Hepatocyte (in vitro differentiated cells): ENCODE measurements around the gene FSHR. TPM values are rescaled to one million over a fixed set of nuclear protein-coding genes. Genes with fewer than 3 reads are reported as not detected.
A peak's percentile ranks its signal among the peaks of the same experiment; 100 is the strongest.

Experiments
- DNase-seq: peaks from one replicate; pipeline ENCODE4 v3.0.0-alpha.2; 2016; ENCODE audit warnings: low spot score
- H2AFZ ChIP-seq: fragments of 200-600 bp; sonication (generic); 2 replicates; pipeline ENCODE4 v1.6.0; 2016; ENCODE audit warnings: antibody characterized with exemption, mild to moderate bottlenecking
- H3K27ac ChIP-seq: fragments of 200-600 bp; sonication (generic); 2 replicates; pipeline ENCODE4 v1.5.1; 2016; ENCODE audit warnings: mild to moderate bottlenecking
- H3K27me3 ChIP-seq: fragments of 200-600 bp; sonication (generic); 2 replicates; pipeline ENCODE4 v1.6.1; 2016
- H3K36me3 ChIP-seq: fragments of 200-600 bp; sonication (generic); replicated peaks from 2 replicates; pipeline ENCODE4 v1.5.1; 2016; ENCODE audit warnings: low read depth; ENCODE audit not compliant: insufficient read depth
- H3K4me1 ChIP-seq: fragments of 200-600 bp; sonication (generic); 2 replicates; pipeline ENCODE4 v1.5.1; 2016; ENCODE audit warnings: mild to moderate bottlenecking, moderate library complexity; ENCODE audit not compliant: insufficient read depth
- H3K4me2 ChIP-seq: fragments of 200-600 bp; sonication (generic); 2 replicates; pipeline ENCODE4 v1.6.0; 2016
- H3K4me3 ChIP-seq: fragments of 200-600 bp; sonication (generic); 2 replicates; pipeline ENCODE4 v1.5.1; 2016; ENCODE audit warnings: mild to moderate bottlenecking
- H3K79me2 ChIP-seq: fragments of 200-600 bp; sonication (generic); 2 replicates; pipeline ENCODE4 v1.6.0; 2017; ENCODE audit warnings: mild to moderate bottlenecking
- H3K9me2 ChIP-seq: fragments of 200-600 bp; sonication (generic); replicated peaks from 2 replicates; pipeline ENCODE4 v1.6.0; 2017; ENCODE audit warnings: mild to moderate bottlenecking; ENCODE audit not compliant: insufficient read depth
- H3K9me3 ChIP-seq: fragments of 200-600 bp; sonication (generic); 2 replicates; pipeline ENCODE4 v1.5.1; 2016; ENCODE audit warnings: low read depth, mild to moderate bottlenecking
- H4K20me1 ChIP-seq: fragments of 200-600 bp; sonication (generic); 2 replicates; pipeline ENCODE4 v1.6.0; 2016; ENCODE audit warnings: mild to moderate bottlenecking; ENCODE audit not compliant: insufficient read depth, poor library complexity, severe bottlenecking
- CTCF ChIP-seq: fragments of 200-600 bp; sonication (generic); IDR thresholded peaks from 2 replicates; pipeline ENCODE4 v1.5.1; 2016; ENCODE audit warnings: antibody characterized with exemption, mild to moderate bottlenecking; ENCODE audit not compliant: poor library complexity
- EZH2 ChIP-seq: fragments of 200-600 bp; sonication (generic); IDR thresholded peaks from 2 replicates; pipeline ENCODE4 v1.6.1; 2016; ENCODE audit warnings: antibody characterized with exemption, mild to moderate bottlenecking, borderline replicate concordance
- EZH2phosphoT487 ChIP-seq: fragments of 200-600 bp; sonication (generic); IDR thresholded peaks from one replicate; pipeline ENCODE4 v1.6.1; 2018; ENCODE audit warnings: antibody characterized with exemption, mild to moderate bottlenecking, low read depth, moderate library complexity; ENCODE audit not compliant: unreplicated experiment, severe bottlenecking
- WGBS: methylation state at CpG from one replicate; pipeline ENCODE4 v1.1.6; 2016; ENCODE audit warnings: low lambda C conversion rate; ENCODE audit errors: missing lambda C conversion rate; 5-methylcytosine and 5-hydroxymethylcytosine counted together
- polyA plus RNA-seq: library from polyadenylated mRNA; unstranded; fragments of >200 nt; fragmentation: Nextera tagmentation; extraction: Ambion mirVana; gene quantifications from 2 replicates; pipeline ENCODE4 v1.2.1, GENCODE V29; 2016
- total RNA-seq: library from RNA; depleted of rRNA; stranded (reverse); fragments of >200 nt; gene quantifications from 2 replicates; pipeline ENCODE4 v1.2.3, GENCODE V29; 2014

FSHR gene
- total and polyA plus RNA-seq, 2 experiments from 2014 or later, result 0.20 to 0.40 TPM

GRCh38 chr2:49045083-49045482, 109.2 kb downstream of the FSHR start:
- Histone ChIP-seq H3K4me3 (no peak overlapping the region), H3K4me2 (no peak overlapping the region), H3K79me2 (no peaks in the 10 kb centered on the region), H2AFZ (no peak overlapping the region), H3K9me3 (no peaks in the 10 kb centered on the region), H3K27ac (no peak overlapping the region), H3K4me1 (peaks cover 4% of the 10 kb centered on the region), H4K20me1 (no peaks in the 10 kb centered on the region), H3K9me2 (no peaks in the 10 kb centered on the region), H3K27me3 (peaks cover 4% of the 10 kb centered on the region), H3K36me3 (no peaks in the 10 kb centered on the region)
- no peak for DNase-seq
- WGBS, result 89% methylated on average over 1 of the region's 1 CpG
- no peak for TF ChIP-seq EZH2phosphoT487
- no peak for TF ChIP-seq CTCF
- no peak for TF ChIP-seq EZH2

GRCh38 chr2:49044350-49045079, 109.8 kb downstream of the FSHR start:
- peak; percentile 30 for DNase-seq
- peak; percentile 36 for TF ChIP-seq CTCF
- no peak for TF ChIP-seq EZH2
- 20% methylated on average over 1 of the region's 1 CpG for WGBS

GRCh38 chr2:49043405-49043982, 110.8 kb downstream of the FSHR start:
- Histone ChIP-seq H3K4me1 (peaks cover 4% of the 10 kb centered on the region), H3K36me3 (no peaks in the 10 kb centered on the region), H3K27ac (no peak overlapping the region), H3K4me3 (no peak overlapping the region), H3K4me2 (no peak overlapping the region), H3K9me3 (no peaks in the 10 kb centered on the region), H2AFZ (no peak overlapping the region), H3K79me2 (no peaks in the 10 kb centered on the region), H3K9me2 (no peaks in the 10 kb centered on the region), H3K27me3 (peaks cover 4% of the 10 kb centered on the region), H4K20me1 (no peaks in the 10 kb centered on the region)
- no peak for DNase-seq
- WGBS, result 66% methylated on average over 5 of the region's 5 CpGs
- TF ChIP-seq EZH2phosphoT487, result no peak
- no peak for TF ChIP-seq CTCF
- no peak for TF ChIP-seq EZH2

More at GRCh38 chr2:49044350-49045079, 109.8 kb downstream of the FSHR start:
- Histone ChIP-seq H2AFZ (no peak overlapping the region), H3K79me2 (no peaks in the 10 kb centered on the region), H3K4me1 (peaks cover 4% of the 10 kb centered on the region), H4K20me1 (no peaks in the 10 kb centered on the region), H3K9me2 (no peaks in the 10 kb centered on the region), H3K36me3 (no peaks in the 10 kb centered on the region), H3K27me3 (peaks cover 4% of the 10 kb centered on the region), H3K9me3 (no peaks in the 10 kb centered on the region), H3K4me2 (no peak overlapping the region), H3K4me3 (no peak overlapping the region), H3K27ac (no peak overlapping the region)
